OCI-LY7 (cell line): Measurements from ENCODE around the gene HLA-B.

Experiments
- CTCF ChIP-seq: fragments of 200-600 bp; sonication (generic); conservative IDR thresholded peaks from 2 replicates; pipeline ENCODE4 v1.5.1; 2014; ENCODE audit warnings: mild to moderate bottlenecking, antibody characterized with exemption, low read length, moderate library complexity, mixed read lengths
- EZH2phosphoT487 ChIP-seq: fragments of 200-600 bp; sonication (generic); IDR thresholded peaks from 2 replicates; pipeline ENCODE4 v1.6.1; 2018; ENCODE audit warnings: low read depth, borderline replicate concordance, mild to moderate bottlenecking, mixed run types, antibody characterized with exemption, low read length, moderate library complexity, mixed read lengths

GRCh38 chr6:31357886-31358285 is 907 bp upstream of the HLA-B start:
- no peak for TF ChIP-seq CTCF
- TF ChIP-seq EZH2phosphoT487, result no peak
